ENCODE data around the gene LDLRAD2.

DNA sequence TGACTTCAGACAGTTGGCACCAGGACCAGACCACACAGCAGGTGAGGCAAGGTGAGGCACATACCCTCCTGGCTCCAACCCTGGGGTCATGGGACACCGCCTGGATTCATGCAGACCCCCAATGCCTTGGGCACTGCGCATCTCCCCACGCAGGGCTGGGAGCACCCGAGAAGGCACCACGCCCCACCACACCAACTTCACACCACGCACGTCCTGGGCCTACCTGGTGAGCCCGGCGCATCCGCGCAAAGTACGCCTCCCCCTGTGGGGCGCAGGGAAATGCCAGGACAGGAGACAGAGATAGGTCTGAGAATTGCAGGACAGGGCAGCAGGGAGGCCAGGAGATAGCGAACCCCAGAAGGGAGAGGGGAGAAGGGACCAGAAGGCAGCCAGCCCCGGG is 58.5 kb downstream of the LDLRAD2 start:
- TF ChIP-seq, protein P1, sequence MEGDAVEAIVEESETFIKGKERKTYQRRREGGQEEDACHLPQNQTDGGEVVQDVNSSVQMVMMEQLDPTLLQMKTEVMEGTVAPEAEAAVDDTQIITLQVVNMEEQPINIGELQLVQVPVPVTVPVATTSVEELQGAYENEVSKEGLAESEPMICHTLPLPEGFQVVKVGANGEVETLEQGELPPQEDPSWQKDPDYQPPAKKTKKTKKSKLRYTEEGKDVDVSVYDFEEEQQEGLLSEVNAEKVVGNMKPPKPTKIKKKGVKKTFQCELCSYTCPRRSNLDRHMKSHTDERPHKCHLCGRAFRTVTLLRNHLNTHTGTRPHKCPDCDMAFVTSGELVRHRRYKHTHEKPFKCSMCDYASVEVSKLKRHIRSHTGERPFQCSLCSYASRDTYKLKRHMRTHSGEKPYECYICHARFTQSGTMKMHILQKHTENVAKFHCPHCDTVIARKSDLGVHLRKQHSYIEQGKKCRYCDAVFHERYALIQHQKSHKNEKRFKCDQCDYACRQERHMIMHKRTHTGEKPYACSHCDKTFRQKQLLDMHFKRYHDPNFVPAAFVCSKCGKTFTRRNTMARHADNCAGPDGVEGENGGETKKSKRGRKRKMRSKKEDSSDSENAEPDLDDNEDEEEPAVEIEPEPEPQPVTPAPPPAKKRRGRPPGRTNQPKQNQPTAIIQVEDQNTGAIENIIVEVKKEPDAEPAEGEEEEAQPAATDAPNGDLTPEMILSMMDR (conservative IDR thresholded peaks at IDR 0.05 in 1 of 2, IDR thresholded peaks at IDR 0.05 in 1 of 2; ENCODE audit: low read depth in 1 of 2, low read length in 2 of 2) = no peak
- TF ChIP-seq EZH2 (IDR thresholded peaks at IDR 0.05; ENCODE audit: low read length, missing control alignments) = no peak

Measured in fibroblast of lung (primary cell).